ENCODE data around the gene SMIM17.

Gene SMIM17

DNA sequence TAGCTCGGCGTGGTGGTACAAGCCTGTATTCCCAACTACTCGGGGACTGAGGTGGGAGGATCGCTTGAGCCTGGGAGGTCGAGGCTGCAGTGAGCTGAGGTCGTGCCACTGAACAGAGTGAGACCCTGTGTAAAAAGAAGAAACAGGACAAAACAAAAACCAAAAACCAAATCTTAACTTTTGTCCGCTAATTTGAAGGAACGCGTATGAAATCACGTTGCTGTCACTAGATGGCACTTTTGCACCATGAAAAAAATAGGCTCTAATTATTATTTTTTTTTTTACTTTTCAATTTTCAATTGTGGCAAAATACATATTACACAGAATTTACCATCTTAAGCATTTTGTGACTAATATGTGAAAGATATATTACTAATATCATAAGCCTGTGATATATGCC is 46.2 kb downstream of the SMIM17 start:
- TF ChIP-seq, protein P1, sequence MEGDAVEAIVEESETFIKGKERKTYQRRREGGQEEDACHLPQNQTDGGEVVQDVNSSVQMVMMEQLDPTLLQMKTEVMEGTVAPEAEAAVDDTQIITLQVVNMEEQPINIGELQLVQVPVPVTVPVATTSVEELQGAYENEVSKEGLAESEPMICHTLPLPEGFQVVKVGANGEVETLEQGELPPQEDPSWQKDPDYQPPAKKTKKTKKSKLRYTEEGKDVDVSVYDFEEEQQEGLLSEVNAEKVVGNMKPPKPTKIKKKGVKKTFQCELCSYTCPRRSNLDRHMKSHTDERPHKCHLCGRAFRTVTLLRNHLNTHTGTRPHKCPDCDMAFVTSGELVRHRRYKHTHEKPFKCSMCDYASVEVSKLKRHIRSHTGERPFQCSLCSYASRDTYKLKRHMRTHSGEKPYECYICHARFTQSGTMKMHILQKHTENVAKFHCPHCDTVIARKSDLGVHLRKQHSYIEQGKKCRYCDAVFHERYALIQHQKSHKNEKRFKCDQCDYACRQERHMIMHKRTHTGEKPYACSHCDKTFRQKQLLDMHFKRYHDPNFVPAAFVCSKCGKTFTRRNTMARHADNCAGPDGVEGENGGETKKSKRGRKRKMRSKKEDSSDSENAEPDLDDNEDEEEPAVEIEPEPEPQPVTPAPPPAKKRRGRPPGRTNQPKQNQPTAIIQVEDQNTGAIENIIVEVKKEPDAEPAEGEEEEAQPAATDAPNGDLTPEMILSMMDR (IDR thresholded peaks at IDR 0.05; ENCODE audit: extremely low read depth, missing control alignments), result no peak
- DNase-seq (ENCODE audit: low spot score), result no peak

DNA sequence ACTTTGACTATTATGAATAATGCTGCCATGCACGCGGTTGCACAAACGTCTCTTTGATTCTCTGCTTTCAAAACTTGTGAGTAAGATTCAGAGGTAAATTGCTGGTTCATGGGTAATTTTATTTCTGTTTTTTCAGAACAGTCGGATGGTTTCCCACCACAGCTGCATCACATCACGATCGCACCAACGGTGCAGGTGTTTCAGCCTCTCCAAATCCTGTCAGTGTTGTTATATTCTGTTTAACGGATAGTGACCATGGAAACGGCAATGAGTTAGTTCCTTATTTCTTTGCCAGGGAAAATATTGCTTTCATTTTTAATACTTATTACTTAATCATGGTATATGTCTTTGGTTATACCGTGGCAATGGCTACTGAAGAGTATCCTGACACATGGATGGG is 47.7 kb downstream of the SMIM17 start:
- DNase-seq (ENCODE audit: low spot score), result no peak
- TF ChIP-seq, protein P1 (IDR thresholded peaks at IDR 0.05; ENCODE audit: extremely low read depth, missing control alignments), result no peak

DNA sequence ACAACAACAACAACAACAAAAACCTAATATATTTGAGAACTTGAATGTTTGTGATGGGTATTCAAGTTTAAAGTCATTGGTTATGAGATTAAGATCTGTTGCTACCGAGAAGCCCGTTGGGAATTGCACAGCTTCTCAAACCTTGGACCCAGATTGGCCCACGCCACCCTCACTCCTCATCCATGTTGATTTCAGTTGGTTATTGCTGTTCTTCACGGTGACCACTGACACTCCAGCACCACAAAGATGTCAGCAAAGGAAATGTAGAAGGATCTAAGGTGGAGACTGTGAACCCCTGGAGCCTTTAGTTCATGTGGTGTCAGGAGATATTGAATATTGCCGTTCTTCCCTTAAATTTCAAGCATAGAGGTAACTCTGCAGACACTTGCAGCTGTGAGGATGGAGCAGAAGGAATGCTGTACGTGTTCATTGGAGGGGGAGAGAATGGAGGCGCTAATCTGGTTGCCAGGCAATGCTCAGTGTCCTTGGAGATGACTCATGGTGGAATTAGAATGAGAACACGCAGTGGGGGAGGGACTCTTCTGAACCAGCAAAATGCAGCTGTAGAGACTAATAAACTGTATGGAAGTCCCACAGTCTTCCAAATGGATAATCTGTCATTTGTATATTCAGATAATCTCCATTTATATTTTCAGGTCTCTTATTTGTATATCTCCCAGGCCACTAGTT is 49.4 kb downstream of the SMIM17 start:
- TF ChIP-seq, protein P1 (IDR thresholded peaks at IDR 0.05; ENCODE audit: extremely low read depth, missing control alignments), result no peak
- DNase-seq (ENCODE audit: low spot score), result no peak

DNA sequence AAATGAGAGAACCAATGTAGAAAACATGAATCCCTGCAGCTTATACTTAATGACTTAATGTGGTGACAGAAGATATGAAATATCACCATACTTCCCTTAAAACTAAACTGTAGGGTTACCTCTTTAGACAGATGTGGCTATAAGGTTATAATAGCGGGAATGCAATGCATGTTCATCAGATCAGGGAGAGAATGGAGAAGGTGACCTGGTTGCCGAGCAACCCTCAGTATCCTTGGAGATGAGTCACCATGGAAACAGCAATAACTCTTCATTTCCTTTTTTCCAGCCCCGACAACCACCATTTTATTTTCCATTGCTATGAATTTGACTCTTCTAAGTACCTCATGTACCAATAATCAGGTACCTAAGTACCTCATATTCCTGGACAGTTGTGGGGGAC is 56.6 kb downstream of the SMIM17 start:
- TF ChIP-seq, protein P1 (IDR thresholded peaks at IDR 0.05; ENCODE audit: extremely low read depth, missing control alignments), result no peak
- DNase-seq (ENCODE audit: low spot score), result no peak

DNA sequence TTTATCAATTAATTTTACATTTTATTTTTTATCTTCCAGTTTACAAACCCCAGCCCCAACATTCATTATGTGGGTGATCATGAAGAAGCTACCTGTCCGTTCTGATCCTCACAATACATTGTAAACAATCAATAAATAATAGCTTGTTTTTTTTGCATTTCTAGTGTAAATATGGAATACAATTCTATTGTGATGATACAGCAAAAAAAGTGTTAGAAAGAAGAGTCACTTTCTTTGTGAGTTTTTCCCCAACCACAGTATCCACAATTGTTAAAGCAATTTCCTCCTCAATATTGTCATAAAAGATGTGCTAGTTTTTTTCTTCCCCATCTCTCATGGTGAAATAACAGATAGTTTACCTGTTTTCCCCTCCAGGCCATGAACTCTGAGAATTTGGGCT is 58.9 kb downstream of the SMIM17 start:
- TF ChIP-seq, protein P1 (IDR thresholded peaks at IDR 0.05; ENCODE audit: extremely low read depth, missing control alignments), result no peak
- no peak for DNase-seq (ENCODE audit: low spot score)

DNA sequence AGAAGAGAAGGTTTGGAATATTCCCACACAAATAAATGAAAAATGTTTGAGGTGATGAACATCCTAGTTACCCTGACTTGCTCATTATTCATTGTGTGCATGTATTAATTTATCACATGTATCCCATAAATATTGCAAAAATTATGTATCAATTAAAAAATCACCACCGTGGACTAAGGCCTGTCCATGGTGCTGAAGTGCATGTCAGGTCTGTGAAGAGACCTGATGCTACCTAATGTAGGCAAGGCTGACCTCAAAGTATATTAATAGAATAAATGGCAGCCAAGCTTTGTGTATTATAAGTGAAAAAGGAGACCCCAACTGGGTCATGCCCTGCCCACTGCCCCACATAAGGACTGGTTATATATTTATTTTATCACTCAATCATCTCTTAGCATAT is 63.0 kb downstream of the SMIM17 start:
- TF ChIP-seq, protein P1 (IDR thresholded peaks at IDR 0.05; ENCODE audit: extremely low read depth, missing control alignments), result no peak
- no peak for DNase-seq (ENCODE audit: low spot score)
